Kidney (tissue), 14 donors: Measurements from ENCODE around the gene SMC6. TPM values are rescaled to one million over a fixed set of nuclear protein-coding genes. Genes with fewer than 3 reads are reported as not detected.

Experiments
- DNase-seq, 5 donors: peaks; one replicate each; pipeline ENCODE4 v3.0.0-alpha.2; 2013 to 2020
- FAIRE-seq: peaks from 2 replicates; lab custom pipeline; 2012; peaks lifted over from hg19 to GRCh38; lab: Jason Lieb, UNC
- H3K27ac ChIP-seq, 2 donors: one replicate each; pipeline ENCODE4 v1.7.0; 2013; ENCODE audit warnings: low read depth in 2 of 2, low read length in 2 of 2, inconsistent platforms in 1 of 2
- H3K27me3 ChIP-seq: one replicate; pipeline ENCODE4 v1.7.1; 2013; ENCODE audit warnings: low read length, inconsistent platforms; ENCODE audit not compliant: control insufficient read depth, insufficient read depth
- H3K36me3 ChIP-seq, 3 donors: one replicate each; pipeline versions ENCODE4 v1.7.0 to v1.7.1; 2013; ENCODE audit warnings: low read length in 3 of 3, control low read depth in 1 of 3, inconsistent platforms in 1 of 3; ENCODE audit not compliant: insufficient read depth in 3 of 3, control insufficient read depth in 2 of 3
- H3K4me1 ChIP-seq, 3 donors: one replicate each; pipeline versions ENCODE4 v1.7.0 to v1.7.1; 2013; ENCODE audit warnings: low read length in 3 of 3, inconsistent platforms in 1 of 3, low read depth in 1 of 3; ENCODE audit not compliant: control insufficient read depth in 2 of 3, insufficient read depth in 2 of 3
- H3K4me3 ChIP-seq, 3 donors: one replicate each; pipeline versions ENCODE4 v1.7.0 to v1.8.1; 2013; ENCODE audit warnings: low read length in 3 of 3, control low read depth in 1 of 3, inconsistent platforms in 1 of 3
- H3K9ac ChIP-seq, 3 donors: one replicate each; pipeline versions ENCODE4 v1.7.0 to v1.7.1; 2013; ENCODE audit warnings: low read length in 3 of 3, control low read depth in 1 of 3, inconsistent platforms in 1 of 3
- H3K9me3 ChIP-seq, 3 donors: one replicate each; pipeline versions ENCODE4 v1.7.0 to v1.7.1; 2013; ENCODE audit warnings: low read length in 3 of 3, control low read depth in 1 of 3, inconsistent platforms in 1 of 3; ENCODE audit not compliant: control insufficient read depth in 2 of 3, insufficient read depth in 1 of 3
- intact Hi-C: fragments of 100-400 bp; cut with DNase I; formaldehyde crosslinking; loops from one replicate; pipeline ENCODE4 v1.11.1; 2022
- polyA plus RNA-seq: library from polyadenylated mRNA; stranded (reverse); fragments of 350-450 nt; fragmentation: Illumina TruSeq; extraction: RNeasy Lipid Tissue Mini Kit (QIAGEN cat#74804); gene quantifications from one replicate; pipeline ENCODE4 v1.2.3, GENCODE V29; 2014; ENCODE audit warnings: low read depth, low replicate concordance; ENCODE audit not compliant: insufficient read depth
- total RNA-seq: library from RNA; stranded (reverse); fragmentation: NEBNext Ultra II Directional; extraction: Animal tissue kit (Norgen Biotek cat#: 25700); gene quantifications from one replicate; pipeline ENCODE4 v1.2.1, GENCODE V29; 2021
- TF ChIP-seq, protein P1 (sequence below): IDR thresholded peaks from 3 replicates; pipeline ENCODE4 v1.5.1; 2012; ENCODE audit warnings: mild to moderate bottlenecking, moderate library complexity, borderline replicate concordance; ENCODE audit not compliant: insufficient read depth; ENCODE audit errors: extremely low read depth
- donor health status: control.
- donor health status: control.
- donor health status: control.
- donor health status: control.
- donor health status: control.
- donor health status: DM: yes; HTN: yes; CAD: no.
- donor health status: Normal renal cell carcinoma (clear cell type).

Gene SMC6
- total and polyA plus RNA-seq, 2 donors from 2014 or later = 4.8 to 16.3 TPM

DNA sequence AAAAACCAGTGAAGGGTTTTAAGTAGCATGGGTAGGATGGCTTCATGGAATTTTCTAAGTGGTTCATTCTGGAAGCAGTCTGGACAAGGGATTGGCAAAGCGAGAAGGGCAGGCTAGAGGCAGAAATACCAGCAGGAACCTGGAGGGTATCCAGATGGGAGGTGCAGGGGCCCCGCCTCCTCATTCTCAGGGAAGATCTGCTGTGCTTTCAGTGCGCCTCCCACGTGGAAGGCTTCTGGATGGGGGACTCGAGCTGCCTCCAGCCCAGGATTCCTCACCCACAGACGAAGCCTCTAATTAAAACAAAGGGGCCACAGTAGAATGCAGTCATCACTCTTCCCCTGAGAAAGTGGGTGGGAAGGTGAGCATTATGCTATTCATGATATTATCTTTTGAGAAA is 133.3 kb downstream of the SMC6 start:
- no peaks in the 10 kb centered on the region for H3K4me1 ChIP-seq
- DNase-seq = no peak
- FAIRE-seq = no peak
- H3K9me3 ChIP-seq = no peaks in the 10 kb centered on the region
- no peaks in the 10 kb centered on the region for H3K27me3 ChIP-seq
- TF ChIP-seq, protein P1, sequence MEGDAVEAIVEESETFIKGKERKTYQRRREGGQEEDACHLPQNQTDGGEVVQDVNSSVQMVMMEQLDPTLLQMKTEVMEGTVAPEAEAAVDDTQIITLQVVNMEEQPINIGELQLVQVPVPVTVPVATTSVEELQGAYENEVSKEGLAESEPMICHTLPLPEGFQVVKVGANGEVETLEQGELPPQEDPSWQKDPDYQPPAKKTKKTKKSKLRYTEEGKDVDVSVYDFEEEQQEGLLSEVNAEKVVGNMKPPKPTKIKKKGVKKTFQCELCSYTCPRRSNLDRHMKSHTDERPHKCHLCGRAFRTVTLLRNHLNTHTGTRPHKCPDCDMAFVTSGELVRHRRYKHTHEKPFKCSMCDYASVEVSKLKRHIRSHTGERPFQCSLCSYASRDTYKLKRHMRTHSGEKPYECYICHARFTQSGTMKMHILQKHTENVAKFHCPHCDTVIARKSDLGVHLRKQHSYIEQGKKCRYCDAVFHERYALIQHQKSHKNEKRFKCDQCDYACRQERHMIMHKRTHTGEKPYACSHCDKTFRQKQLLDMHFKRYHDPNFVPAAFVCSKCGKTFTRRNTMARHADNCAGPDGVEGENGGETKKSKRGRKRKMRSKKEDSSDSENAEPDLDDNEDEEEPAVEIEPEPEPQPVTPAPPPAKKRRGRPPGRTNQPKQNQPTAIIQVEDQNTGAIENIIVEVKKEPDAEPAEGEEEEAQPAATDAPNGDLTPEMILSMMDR = no peak
- no peak overlapping the region for H3K27ac ChIP-seq
- no peak overlapping the region for H3K9ac ChIP-seq
- no peaks in the 10 kb centered on the region for H3K36me3 ChIP-seq
- intact Hi-C loops = no loop called here
- no peak overlapping the region for H3K4me3 ChIP-seq

DNA sequence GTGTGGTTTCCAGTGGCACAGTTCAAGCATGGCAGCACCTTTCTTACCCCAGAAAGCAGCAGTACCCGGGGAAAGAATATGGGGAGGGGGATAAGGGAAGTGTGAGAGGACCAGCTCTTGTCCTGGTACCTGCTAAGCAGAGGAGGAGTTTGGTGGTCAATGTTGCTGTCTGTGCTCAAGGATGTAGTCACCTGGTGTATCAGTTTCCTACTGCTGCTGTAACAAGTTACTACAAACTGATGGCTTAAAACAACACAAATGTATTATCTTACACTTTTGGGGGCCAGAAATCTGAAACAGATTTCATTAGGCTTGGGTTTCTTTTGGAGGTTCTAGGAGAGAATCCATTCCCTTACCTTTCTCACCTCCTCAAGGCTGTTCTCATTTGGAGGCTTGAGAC is 135.7 kb downstream of the SMC6 start:
- no peaks in the 10 kb centered on the region for H3K36me3 ChIP-seq
- H3K27ac ChIP-seq = no peak overlapping the region
- no peaks in the 10 kb centered on the region for H3K27me3 ChIP-seq
- DNase-seq (no peak), FAIRE-seq (no peak)
- no peak overlapping the region for H3K9ac ChIP-seq
- H3K4me3 ChIP-seq = no peak overlapping the region
- no peaks in the 10 kb centered on the region for H3K4me1 ChIP-seq
- TF ChIP-seq, protein P1 = no peak
- H3K9me3 ChIP-seq = no peaks in the 10 kb centered on the region
- intact Hi-C loops = no loop called here

- TF ChIP-seq, protein P1 = no peak
These were observed 136.1 kb downstream of the SMC6 start for GRCh38 chr2:17617516-17617915.

DNA sequence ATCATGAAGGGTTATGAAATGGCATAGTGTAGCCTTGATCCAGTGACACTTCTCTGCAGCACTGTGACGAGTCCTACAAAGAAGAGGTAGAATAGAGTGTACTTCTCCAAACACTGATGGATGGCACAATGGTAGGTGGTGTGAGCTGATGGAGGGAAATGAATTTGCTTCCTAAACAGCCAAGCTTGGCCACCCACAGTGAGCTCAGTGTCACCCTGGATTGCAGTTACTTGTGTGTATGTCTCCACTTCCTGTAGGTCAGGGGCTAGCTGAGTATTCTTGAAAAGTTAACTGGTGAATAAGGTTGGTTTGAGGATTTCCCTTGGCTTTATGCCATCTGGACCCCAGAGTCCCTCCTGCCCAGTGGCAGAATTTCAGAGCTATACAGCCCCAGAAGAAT is 137.2 kb downstream of the SMC6 start:
- intact Hi-C loops = no loop called here
- TF ChIP-seq, protein P1 = no peak
- Histone ChIP-seq H3K4me3 (no peak overlapping the region), H3K9ac (no peak overlapping the region), H3K27ac (no peak overlapping the region), H3K4me1 (no peaks in the 10 kb centered on the region), H3K27me3 (no peaks in the 10 kb centered on the region), H3K9me3 (no peaks in the 10 kb centered on the region), H3K36me3 (no peaks in the 10 kb centered on the region)
- DNase-seq (no peak), FAIRE-seq (no peak)

More at GRCh38 chr2:17617516-17617915, 136.1 kb downstream of the SMC6 start:
- Histone ChIP-seq H3K9me3 (no peaks in the 10 kb centered on the region), H3K4me3 (no peak overlapping the region), H3K9ac (no peak overlapping the region), H3K4me1 (no peaks in the 10 kb centered on the region), H3K27ac (no peak overlapping the region), H3K36me3 (no peaks in the 10 kb centered on the region), H3K27me3 (no peaks in the 10 kb centered on the region)
- intact Hi-C loops = no loop called here
- no peak for DNase-seq
- FAIRE-seq = no peak
